GM19035 (cell line): ENCODE measurements around the gene CCNQ.
"Not testable (repeated sequence)": the region's sequence is repeated elsewhere in the genome, so short reads cannot be mapped to it uniquely, and the experiment has no call there.

Experiments
- ATAC-seq: cut with Tn5 transposase; IDR thresholded peaks from one replicate; pipeline ENCODE4 v1.9.1; 2021; ENCODE audit not compliant: unreplicated experiment

The CCNQ gene

GRCh38 chrX:153623310-153624029 lies 24.5 kb upstream of the CCNQ start:
- ATAC-seq, result no peak

DNA sequence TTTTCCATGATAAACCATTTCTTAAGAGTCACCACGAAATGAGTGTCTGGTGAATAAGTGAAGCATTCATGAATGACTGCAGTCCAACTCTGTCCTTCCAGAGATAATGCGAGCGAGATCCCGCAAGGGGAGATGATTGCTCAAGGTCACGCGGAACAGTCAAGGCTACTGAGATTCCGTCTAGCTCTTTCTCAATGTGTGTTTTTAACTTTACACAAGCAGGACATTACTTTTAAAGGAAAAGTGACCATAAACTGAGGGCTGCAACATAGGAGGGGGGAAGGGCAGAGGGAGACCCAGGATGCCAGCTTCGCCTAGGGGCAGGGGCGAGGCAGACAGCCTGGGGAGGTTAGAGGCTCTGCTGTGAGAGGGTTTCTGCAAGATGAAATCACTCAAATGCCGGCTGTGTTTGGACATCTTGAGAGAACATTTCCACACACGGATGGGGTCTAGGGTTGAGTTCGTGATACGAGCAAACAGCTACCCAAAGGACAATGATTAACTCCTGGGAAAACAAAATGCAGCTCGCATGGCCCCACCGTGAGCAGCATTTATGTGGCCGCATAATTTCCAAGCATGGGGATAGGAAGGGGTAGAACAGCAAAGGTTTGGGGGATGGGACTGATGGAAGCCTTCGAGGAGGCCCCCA lies 23.8 kb upstream of the CCNQ start:
- ATAC-seq, result no peak

GRCh38 chrX:153621949-153622598 lies 23.1 kb upstream of the CCNQ start:
- ATAC-seq, result no peak

DNA sequence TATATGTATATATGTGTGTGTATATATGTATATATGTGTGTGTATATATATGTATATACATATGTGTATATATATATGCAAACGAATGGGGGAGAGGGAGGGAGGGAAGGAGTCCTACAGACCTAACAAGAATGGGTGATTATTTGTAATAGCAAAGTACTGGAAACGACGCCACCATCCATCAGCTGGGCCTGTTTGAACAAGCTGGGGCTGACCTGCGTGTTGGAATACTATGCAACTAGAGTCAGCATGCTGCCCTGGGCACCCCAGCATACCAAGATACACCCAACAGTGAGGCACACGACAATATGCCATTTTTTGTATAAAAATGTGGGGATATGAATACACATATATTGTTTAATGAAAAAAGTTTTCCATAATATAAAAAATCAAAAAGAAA lies 21.6 kb upstream of the CCNQ start:
- no peak for ATAC-seq

DNA sequence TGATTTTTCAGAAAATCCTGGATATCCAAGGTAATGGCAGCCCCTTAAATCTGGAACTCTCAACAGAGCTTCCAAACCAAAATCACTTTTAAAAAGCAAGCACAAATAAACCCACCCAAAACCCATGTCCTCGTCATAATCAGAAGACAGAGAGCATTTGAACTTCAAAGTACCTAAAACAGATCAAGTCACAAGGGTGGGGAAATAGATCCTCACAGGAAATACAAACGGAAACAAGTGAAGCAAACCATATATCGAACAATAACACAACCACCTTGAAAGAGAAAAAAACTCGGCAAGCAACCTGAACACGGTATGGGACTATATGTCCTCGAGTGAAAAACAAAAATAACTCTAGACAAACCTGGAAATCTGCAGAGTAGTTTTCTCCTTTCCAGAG lies 15.9 kb upstream of the CCNQ start:
- no peak for ATAC-seq

GRCh38 chrX:153612413-153612812 lies 13.5 kb upstream of the CCNQ start:
- ATAC-seq, result no peak

DNA sequence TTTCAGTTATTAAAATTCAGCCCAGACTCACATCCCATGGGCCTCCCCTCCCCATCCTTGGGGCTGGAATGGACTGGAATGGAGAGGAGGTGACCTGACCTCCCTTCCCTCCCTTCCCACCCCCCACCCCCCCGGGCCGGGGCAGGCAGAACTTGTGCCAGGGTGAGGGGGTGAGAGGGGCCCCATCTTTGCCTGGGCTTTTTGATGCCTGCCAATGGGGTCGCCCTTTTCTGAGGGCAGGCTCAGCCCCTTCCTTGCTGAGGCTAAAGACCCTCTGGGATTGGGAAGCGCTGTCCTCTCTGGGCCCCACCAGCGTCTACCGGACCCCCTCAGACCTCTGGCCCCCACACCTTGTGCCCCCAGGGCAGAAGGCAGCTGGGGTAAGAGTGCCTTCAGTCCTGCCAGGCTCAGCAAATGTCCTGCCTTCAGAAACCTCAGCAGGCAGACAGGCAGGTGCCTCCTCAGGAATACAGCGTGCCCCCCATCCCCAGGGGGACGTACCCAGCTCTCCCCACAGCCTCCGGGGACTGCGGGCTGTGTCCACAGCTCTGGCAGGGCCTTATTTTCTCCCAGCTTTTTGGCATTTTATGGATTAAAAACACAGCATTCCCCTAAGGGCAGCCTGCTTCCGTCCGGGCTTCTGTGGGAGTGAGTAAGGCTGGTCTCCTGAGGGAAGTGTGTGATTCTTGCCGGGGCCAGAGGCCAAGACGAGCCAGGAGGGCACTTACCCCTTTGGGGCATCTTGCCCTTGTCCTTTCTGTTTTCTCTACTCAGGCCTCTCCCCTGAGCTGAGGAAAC lies 12.6 kb upstream of the CCNQ start:
- ATAC-seq, result no peak

- ATAC-seq, result no peak
Measured at GRCh38 chrX:153610836-153611213, 11.9 kb upstream of the CCNQ start.

- ATAC-seq, result no peak
Measured at GRCh38 chrX:153609917-153610835, 11.2 kb upstream of the CCNQ start.

DNA sequence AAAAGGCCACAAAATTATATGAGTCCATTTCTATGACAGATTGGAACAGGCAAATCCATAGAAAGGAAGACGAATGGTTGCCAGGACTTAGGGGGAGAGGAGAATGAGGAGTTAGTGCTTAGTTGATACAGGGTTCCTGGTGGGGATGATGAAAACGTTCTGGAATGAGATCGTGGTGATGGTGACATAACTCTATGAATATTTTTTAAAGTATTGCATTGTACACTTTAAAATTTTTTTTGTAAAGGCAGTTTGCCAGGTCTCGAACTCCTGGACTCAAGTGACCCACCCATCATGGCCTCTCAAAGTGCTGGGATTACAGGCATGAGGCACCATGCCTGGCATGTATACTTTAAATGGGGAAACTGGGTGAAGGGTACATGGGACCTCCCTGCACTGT lies 9.9 kb upstream of the CCNQ start:
- no peak for ATAC-seq

GRCh38 chrX:153608376-153608775 lies 9.4 kb upstream of the CCNQ start:
- ATAC-seq, result no peak

GRCh38 chrX:153606503-153606902 lies 7.6 kb upstream of the CCNQ start:
- ATAC-seq, result no peak

DNA sequence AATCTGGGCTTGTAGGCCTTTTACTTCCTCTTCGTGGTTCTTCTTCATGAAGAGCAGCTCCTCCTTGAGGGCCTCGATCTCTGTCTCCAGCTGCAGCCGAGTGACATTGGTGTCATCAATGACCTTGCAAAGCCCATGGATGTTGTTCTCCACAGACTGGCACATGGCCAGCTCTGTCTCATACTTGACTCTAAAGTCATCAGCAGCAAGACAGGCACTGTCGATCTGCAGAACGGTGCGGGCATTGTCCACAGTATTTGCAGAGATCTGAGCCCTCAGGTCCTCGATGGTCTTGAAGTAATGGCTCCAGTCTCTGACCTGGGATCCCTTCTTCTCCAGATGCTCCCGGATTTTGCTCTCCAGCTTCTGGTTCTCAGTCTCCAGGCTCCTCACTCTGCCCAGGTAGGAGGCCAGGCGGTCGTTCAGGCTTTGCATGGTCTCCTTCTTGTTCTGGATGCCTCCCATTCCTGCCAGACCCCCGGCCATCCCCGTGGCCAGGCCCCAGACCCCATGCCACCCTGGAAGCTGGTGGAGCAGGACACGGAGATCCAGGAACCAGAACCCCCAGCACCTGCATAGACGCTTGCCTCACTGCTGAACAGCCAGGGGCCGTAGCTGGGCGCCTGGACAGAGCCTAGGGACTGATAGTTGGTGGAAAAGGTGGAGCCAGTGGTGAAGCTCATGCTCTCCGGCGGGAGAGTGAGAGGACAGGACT lies 5.9 kb upstream of the CCNQ start:
- ATAC-seq, result not testable (repeated sequence)

- no peak for ATAC-seq
Measured at GRCh38 chrX:153603131-153603656, 4.3 kb upstream of the CCNQ start.

- ATAC-seq, result no peak
Measured at GRCh38 chrX:153602601-153603000, 3.7 kb upstream of the CCNQ start.

- no peak for ATAC-seq
Measured at GRCh38 chrX:153601511-153602110, 2.7 kb upstream of the CCNQ start.

- ATAC-seq, result no peak
Measured at GRCh38 chrX:153600921-153601320, 2.0 kb upstream of the CCNQ start.

DNA sequence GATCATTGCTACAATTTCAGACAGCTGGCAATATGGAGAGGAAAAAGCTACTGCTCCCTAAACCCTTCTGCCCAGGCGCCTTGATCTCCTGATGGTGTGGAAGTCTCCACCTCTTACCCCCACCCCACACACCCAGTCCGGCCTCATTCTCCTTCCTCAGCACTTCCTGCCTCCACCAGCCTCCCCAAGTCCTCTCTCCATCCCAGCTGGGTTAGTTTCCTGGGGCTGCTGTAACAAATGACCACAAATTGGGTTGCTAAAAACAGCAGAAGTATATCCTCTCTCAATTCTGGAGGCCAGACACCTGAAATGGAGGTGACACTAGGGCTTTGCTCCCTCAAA lies 1.1 kb upstream of the CCNQ start:
- ATAC-seq, result no peak
